Gastroesophageal sphincter (tissue), 3 donors: ENCODE measurements around the gene PDGFB.

Experiments
- EP300 ChIP-seq: sonication (generic); formaldehyde crosslinking; IDR thresholded peaks from one replicate; pipeline ENCODE4 v1.6.1; 2017; ENCODE audit warnings: antibody characterized with exemption, mild to moderate bottlenecking
- TF ChIP-seq, protein P1 (sequence below), 4 experiments: fragments of 200-600 bp in 2 of 4; fragments of 450-650 bp in 2 of 4; sonication (generic) in 1 of 4; IDR thresholded peaks; one replicate each; pipeline ENCODE4 v1.5.1; 2017 to 2019; ENCODE audit warnings: antibody characterized with exemption in 4 of 4, mild to moderate bottlenecking in 2 of 4, moderate library complexity in 2 of 4

DNA sequence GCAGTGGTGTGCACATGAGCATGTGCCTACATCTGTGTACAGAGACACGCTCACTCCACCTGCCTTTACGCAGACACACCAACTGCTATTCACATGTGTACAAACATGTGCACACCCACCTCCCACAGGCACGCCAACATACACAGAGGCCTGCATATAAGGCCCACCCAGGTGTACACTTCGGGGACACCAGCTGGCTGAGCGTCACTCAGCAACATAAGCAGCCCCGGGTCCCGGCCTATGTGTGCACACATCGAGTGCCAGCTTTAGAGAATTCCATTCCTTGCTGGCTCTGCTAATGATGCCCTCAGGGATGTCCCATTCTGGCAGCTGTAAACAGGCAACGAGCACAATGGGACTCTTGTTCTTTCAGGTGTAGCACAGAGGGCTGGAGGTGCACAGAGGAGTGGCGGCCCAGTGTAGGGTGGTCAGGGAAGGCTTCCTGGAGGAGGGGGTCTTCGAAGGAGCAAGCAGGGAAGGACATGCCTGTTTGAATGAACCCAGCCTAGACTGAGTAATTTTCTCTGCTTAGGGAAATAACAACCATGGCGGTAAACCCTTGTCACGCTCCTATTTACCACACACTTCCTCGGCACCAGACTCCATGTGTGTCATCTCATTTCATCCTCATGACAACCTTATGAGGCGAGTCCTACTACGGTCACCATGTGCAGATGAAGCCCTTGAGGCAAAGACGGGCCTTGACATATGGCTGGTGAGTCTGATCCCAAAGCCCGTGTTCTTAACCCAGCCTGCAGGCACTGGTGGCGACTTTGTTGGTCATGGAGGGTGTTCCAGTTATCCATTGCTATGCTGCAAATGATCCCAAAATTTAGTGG, 39.6 kb upstream of the PDGFB start:
- TF ChIP-seq, protein P1, sequence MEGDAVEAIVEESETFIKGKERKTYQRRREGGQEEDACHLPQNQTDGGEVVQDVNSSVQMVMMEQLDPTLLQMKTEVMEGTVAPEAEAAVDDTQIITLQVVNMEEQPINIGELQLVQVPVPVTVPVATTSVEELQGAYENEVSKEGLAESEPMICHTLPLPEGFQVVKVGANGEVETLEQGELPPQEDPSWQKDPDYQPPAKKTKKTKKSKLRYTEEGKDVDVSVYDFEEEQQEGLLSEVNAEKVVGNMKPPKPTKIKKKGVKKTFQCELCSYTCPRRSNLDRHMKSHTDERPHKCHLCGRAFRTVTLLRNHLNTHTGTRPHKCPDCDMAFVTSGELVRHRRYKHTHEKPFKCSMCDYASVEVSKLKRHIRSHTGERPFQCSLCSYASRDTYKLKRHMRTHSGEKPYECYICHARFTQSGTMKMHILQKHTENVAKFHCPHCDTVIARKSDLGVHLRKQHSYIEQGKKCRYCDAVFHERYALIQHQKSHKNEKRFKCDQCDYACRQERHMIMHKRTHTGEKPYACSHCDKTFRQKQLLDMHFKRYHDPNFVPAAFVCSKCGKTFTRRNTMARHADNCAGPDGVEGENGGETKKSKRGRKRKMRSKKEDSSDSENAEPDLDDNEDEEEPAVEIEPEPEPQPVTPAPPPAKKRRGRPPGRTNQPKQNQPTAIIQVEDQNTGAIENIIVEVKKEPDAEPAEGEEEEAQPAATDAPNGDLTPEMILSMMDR (IDR thresholded peaks at IDR 0.05): no peak
- no peak for TF ChIP-seq EP300
